MM.1S (cell line): ENCODE data around the gene PWWP2B.

Source experiments
- DNase-seq: peaks from one replicate; pipeline ENCODE4 v3.0.0-alpha.2; 2015
- H2AFZ ChIP-seq: fragments of 300-600 bp; sonication (generic); 2 replicates; pipeline ENCODE4 v1.6.0; 2016; ENCODE audit warnings: antibody characterized with exemption, low read length
- H3F3A ChIP-seq: fragments of 300-600 bp; sonication (generic); 2 replicates; pipeline ENCODE4 v1.6.1; 2016; ENCODE audit warnings: mild to moderate bottlenecking, antibody characterized with exemption, low read length, moderate library complexity, mixed read lengths; ENCODE audit not compliant: insufficient read depth
- H3K27ac ChIP-seq: fragments of 300-600 bp; sonication (generic); 2 replicates; pipeline ENCODE4 v1.5.1; 2016; ENCODE audit warnings: mild to moderate bottlenecking, low read length
- H3K27me3 ChIP-seq: fragments of 300-600 bp; sonication (generic); replicated peaks from 2 replicates; pipeline ENCODE4 v1.6.0; 2016; ENCODE audit warnings: low read length; ENCODE audit not compliant: insufficient read depth
- H3K36me3 ChIP-seq: fragments of 300-600 bp; sonication (generic); replicated peaks from 2 replicates; pipeline ENCODE4 v1.6.1; 2016; ENCODE audit warnings: mild to moderate bottlenecking, low read length, mixed read lengths; ENCODE audit not compliant: insufficient read depth
- H3K4me1 ChIP-seq: fragments of 300-600 bp; sonication (generic); 2 replicates; pipeline ENCODE4 v1.6.1; 2016; ENCODE audit warnings: low read length, mixed read lengths
- H3K4me2 ChIP-seq: fragments of 300-600 bp; sonication (generic); 2 replicates; pipeline ENCODE4 v1.6.0; 2016; ENCODE audit warnings: low read depth, low read length
- H3K4me3 ChIP-seq: fragments of 300-600 bp; sonication (generic); 2 replicates; pipeline ENCODE4 v1.5.1; 2016; ENCODE audit warnings: low read length, mixed read lengths
- H3K79me2 ChIP-seq: fragments of 300-600 bp; sonication (generic); 2 replicates; pipeline ENCODE4 v1.6.1; 2016; ENCODE audit warnings: mixed run types, low read length, mixed read lengths
- H3K9ac ChIP-seq: fragments of 300-600 bp; sonication (generic); 2 replicates; pipeline ENCODE4 v1.6.1; 2016; ENCODE audit warnings: low read length, mixed read lengths
- H3K9me2 ChIP-seq: fragments of 300-600 bp; sonication (generic); replicated peaks from 2 replicates; pipeline ENCODE4 v1.6.1; 2016; ENCODE audit warnings: mild to moderate bottlenecking, low read length, mixed read lengths; ENCODE audit not compliant: insufficient read depth
- H3K9me3 ChIP-seq: fragments of 300-600 bp; sonication (generic); replicated peaks from 2 replicates; pipeline ENCODE4 v1.6.1; 2016; ENCODE audit warnings: mild to moderate bottlenecking, low read length, mixed read lengths; ENCODE audit not compliant: insufficient read depth
- H4K20me1 ChIP-seq: fragments of 300-600 bp; sonication (generic); 2 replicates; pipeline ENCODE4 v1.6.1; 2016; ENCODE audit warnings: mild to moderate bottlenecking, low read length, moderate library complexity, mixed read lengths; ENCODE audit not compliant: insufficient read depth
- EZH2 ChIP-seq: fragments of 300-600 bp; sonication (generic); optimal IDR thresholded peaks from 2 replicates; pipeline ENCODE3; 2017; ENCODE audit warnings: low read depth, mild to moderate bottlenecking, antibody characterized with exemption, low read length, mixed read lengths
- EZH2phosphoT487 ChIP-seq: fragments of 300-600 bp; sonication (generic); IDR thresholded peaks from 2 replicates; pipeline ENCODE4 v1.6.1; 2018; ENCODE audit warnings: antibody characterized with exemption, low read length
- TF ChIP-seq, protein P1 (sequence below): fragments of 300-600 bp; sonication (generic); IDR thresholded peaks from 2 replicates; pipeline ENCODE4 v1.5.1; 2016; ENCODE audit warnings: antibody characterized with exemption, low read length, mixed read lengths

Gene PWWP2B

DNA sequence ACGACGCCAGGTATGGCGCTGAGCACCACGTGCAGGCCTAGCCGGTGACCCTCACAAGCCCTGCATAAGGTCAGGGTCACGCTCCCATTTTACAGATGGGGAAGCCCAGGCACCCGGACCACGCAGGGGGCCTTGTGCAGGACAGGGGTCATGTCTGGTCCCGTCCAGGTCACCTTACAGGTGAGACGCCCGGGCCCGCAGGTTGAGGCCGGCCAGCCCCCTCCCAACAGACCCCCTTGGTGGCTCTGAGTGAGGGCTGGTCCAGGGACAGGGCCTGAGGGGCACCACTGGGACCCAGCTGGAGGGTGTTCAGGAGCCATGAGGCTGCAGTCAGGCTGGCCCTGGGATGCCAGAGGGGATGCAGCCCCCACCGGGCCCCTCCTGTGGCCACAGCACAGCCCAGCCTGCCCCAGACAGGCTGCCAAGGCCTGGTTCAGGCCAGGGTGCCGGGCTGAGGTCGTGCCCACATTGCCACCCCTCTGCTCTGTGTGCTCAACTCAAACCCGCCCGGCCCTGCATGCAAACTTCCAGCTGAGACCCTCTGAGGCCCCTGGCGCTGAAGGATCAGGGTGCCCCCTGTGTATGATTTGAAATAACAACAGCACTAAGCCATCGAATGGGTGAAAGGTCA, 69.0 kb downstream of the PWWP2B start:
- Histone ChIP-seq H3K9me3 (no peaks in the 10 kb centered on the region), H3K27me3 (peaks cover 80% of the 10 kb centered on the region), H3K4me1 (no peaks in the 10 kb centered on the region), H4K20me1 (no peaks in the 10 kb centered on the region), H2AFZ (no peak overlapping the region), H3K9ac (no peak overlapping the region), H3K27ac (no peak overlapping the region), H3K36me3 (no peaks in the 10 kb centered on the region), H3K4me2 (no peak overlapping the region), H3F3A (no peaks in the 10 kb centered on the region), H3K4me3 (no peak overlapping the region), H3K9me2 (no peaks in the 10 kb centered on the region), H3K79me2 (no peaks in the 10 kb centered on the region)
- DNase-seq = no peak
- TF ChIP-seq EZH2 = no peak
- TF ChIP-seq, protein P1, sequence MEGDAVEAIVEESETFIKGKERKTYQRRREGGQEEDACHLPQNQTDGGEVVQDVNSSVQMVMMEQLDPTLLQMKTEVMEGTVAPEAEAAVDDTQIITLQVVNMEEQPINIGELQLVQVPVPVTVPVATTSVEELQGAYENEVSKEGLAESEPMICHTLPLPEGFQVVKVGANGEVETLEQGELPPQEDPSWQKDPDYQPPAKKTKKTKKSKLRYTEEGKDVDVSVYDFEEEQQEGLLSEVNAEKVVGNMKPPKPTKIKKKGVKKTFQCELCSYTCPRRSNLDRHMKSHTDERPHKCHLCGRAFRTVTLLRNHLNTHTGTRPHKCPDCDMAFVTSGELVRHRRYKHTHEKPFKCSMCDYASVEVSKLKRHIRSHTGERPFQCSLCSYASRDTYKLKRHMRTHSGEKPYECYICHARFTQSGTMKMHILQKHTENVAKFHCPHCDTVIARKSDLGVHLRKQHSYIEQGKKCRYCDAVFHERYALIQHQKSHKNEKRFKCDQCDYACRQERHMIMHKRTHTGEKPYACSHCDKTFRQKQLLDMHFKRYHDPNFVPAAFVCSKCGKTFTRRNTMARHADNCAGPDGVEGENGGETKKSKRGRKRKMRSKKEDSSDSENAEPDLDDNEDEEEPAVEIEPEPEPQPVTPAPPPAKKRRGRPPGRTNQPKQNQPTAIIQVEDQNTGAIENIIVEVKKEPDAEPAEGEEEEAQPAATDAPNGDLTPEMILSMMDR = no peak
- no peak for TF ChIP-seq EZH2phosphoT487

DNA sequence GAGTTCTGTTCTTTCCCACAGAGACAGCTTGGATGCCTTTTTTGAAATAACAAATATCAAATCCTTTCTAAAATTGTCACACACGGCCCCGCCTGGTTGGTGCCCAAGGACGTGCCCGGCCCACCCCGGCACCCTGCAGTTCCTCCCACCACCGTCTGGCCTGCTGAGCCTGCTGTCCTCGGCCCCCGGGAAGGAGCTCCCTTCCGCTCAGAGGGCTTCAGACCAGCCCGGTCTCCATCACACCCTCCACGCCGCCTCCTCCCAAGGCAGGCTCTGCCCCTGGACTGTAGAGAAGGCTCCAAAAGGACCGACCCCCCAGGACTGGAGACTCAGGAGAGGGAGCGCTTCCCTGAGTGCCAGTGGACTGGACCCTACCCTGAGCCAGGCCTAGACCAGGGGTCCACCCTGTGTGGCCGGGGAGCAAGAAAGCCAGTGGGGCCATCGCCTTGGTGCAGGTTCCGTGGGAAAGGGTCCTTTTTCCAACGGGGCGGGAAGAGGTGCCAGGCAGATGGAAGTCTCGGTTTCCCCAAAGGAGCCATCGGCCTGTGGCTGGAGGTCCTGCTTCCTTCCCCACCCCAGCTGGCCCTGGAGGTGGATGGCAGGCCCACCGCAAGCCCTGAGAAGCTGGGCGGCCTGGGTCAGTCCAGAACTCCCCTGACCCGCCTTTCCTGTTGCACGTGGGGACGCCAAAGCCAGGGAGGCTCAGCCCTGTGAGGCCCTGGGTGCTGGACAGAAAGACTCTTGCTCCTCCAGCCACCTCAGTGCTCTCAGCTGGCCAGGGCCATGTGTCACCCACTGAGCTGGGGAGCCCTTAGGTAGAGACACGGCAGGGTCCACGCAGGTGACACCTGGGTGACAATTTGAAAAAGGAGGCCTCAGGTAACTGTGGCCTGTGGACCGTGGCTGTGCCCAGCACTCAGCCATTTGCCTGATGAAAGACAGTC, 69.8 kb downstream of the PWWP2B start:
- Histone ChIP-seq H3F3A (no peaks in the 10 kb centered on the region), H3K79me2 (no peaks in the 10 kb centered on the region), H3K4me3 (no peak overlapping the region), H3K9ac (no peak overlapping the region), H4K20me1 (no peaks in the 10 kb centered on the region), H3K9me2 (no peaks in the 10 kb centered on the region), H3K36me3 (no peaks in the 10 kb centered on the region), H3K27me3 (peaks cover 80% of the 10 kb centered on the region), H2AFZ (no peak overlapping the region), H3K4me2 (no peak overlapping the region), H3K4me1 (no peaks in the 10 kb centered on the region), H3K27ac (no peak overlapping the region), H3K9me3 (no peaks in the 10 kb centered on the region)
- no peak for DNase-seq
- TF ChIP-seq, protein P1 = no peak
- TF ChIP-seq EZH2 (no peak), EZH2phosphoT487 (no peak)
